Upper lobe of left lung (tissue), 6 donors: ENCODE results near the gene SLC12A6. TPM values are rescaled to one million over a fixed set of nuclear protein-coding genes. Genes with fewer than 3 reads are reported as not detected.
A peak's percentile ranks its signal among the peaks of the same experiment; 100 is the strongest.

Experiments used
- ATAC-seq, 2 donors: fragments of 200-7000 bp; cut with Tn5 transposase; one replicate each; pipeline ENCODE4 v1.9.1; 2022; ENCODE audit warnings: mild to moderate bottlenecking in 2 of 2, moderate library complexity in 2 of 2; ENCODE audit not compliant: low FRiP score in 2 of 2
- DNase-seq, 2 donors: peaks; one replicate each; pipeline ENCODE4 v3.0.0-alpha.2; 2019 to 2020
- H3K27ac ChIP-seq, 4 donors: fragments of 200-600 bp; sonication (generic); one replicate each; pipeline ENCODE4 v1.5.1; 2016 to 2019
- H3K27me3 ChIP-seq, 4 donors: fragments of 200-600 bp; sonication (generic); one replicate each; pipeline ENCODE4 v1.5.1; 2017 to 2019
- H3K36me3 ChIP-seq, 4 donors: fragments of 200-600 bp; sonication (generic); one replicate each; pipeline ENCODE4 v1.5.1; 2016 to 2019
- H3K4me1 ChIP-seq, 4 donors: fragments of 200-600 bp; sonication (generic); one replicate each; pipeline ENCODE4 v1.5.1; 2018 to 2019
- H3K4me3 ChIP-seq, 4 donors: fragments of 200-600 bp; sonication (generic); one replicate each; pipeline ENCODE4 v1.5.1; 2017 to 2019; ENCODE audit warnings: mild to moderate bottlenecking in 2 of 4, moderate library complexity in 1 of 4
- H3K9me3 ChIP-seq, 4 donors: fragments of 200-600 bp; sonication (generic); one replicate each; pipeline ENCODE4 v1.5.1; 2018 to 2019
- CTCF ChIP-seq, 6 experiments: fragments of 450-650 bp in 4 of 6; fragments of 200-600 bp in 2 of 6; sonication (generic) in 2 of 6; IDR thresholded peaks; one replicate each; pipeline ENCODE4 v1.5.1; 2016 to 2019; ENCODE audit warnings: antibody characterized with exemption in 6 of 6
- EP300 ChIP-seq, 4 donors: sonication (generic); formaldehyde crosslinking; IDR thresholded peaks; one replicate each; pipeline ENCODE4 v1.5.1; 2017; ENCODE audit warnings: antibody characterized with exemption in 4 of 4, control low read depth in 2 of 4
- POLR2A ChIP-seq, 4 donors: fragments of 450-650 bp; IDR thresholded peaks; one replicate each; pipeline ENCODE4 v1.5.1; 2016 to 2017; ENCODE audit warnings: antibody characterized with exemption in 4 of 4, mild to moderate bottlenecking in 2 of 4
- POLR2AphosphoS5 ChIP-seq, 2 donors: sonication (generic); formaldehyde crosslinking; IDR thresholded peaks; one replicate each; pipeline ENCODE4 v1.5.1; 2017; ENCODE audit warnings: antibody characterized with exemption in 2 of 2
- WGBS, 2 donors: methylation state at CpG; one replicate each; pipeline ENCODE4 v1.1.5; 2017 to 2018; 5-methylcytosine and 5-hydroxymethylcytosine counted together
- total RNA-seq, 6 donors: library from RNA; depleted of rRNA in 4 of 6; stranded (reverse); fragments of >200 nt in 4 of 6; gene quantifications; one replicate each; pipeline versions ENCODE4 v1.1.0 to v1.2.1, GENCODE V29; 2016 to 2021
- donor health status: DM: no; HTN: no; CAD: no; lungs with moderate emphysema.
- donor health status: DM: no; HTN: yes; CAD: no; lungs with severe emphysema.

Gene SLC12A6
- total RNA-seq, 6 donors from 2014 or later = 35.3 to 68.1 (median 50.4) TPM

GRCh38 chr15:34366271-34367065 is 28.9 kb upstream of the SLC12A6 start:
- Histone ChIP-seq H3K4me1 (peaks cover 15 to 19% (median 16%) of the 10 kb centered on the region in 4 donors), H3K9me3 (no peaks in the 10 kb centered on the region), H3K36me3 (peaks cover 0 to 3% (median under 1%) of the 10 kb centered on the region in 4 donors), H3K27ac (peak overlapping the region; percentile 1 to 99 (median 52)), H3K27me3 (no peaks in the 10 kb centered on the region), H3K4me3 (peak overlapping the region; percentile 85 to 100 (median 92))
- peak; percentile 56 to 64 for ATAC-seq
- WGBS, 2 donors = 1 to 2% methylated on average over 25 to 34 of the region's 37 CpGs
- DNase-seq = peak; percentile 76 to 87
- TF ChIP-seq EP300 (IDR thresholded peaks at IDR 0.05) = no peak
- TF ChIP-seq POLR2AphosphoS5 (IDR thresholded peaks at IDR 0.05) = no peak
- TF ChIP-seq POLR2A (IDR thresholded peaks at IDR 0.05) = no peak
- no peak for TF ChIP-seq CTCF (IDR thresholded peaks at IDR 0.05)

GRCh38 chr15:34365836-34366235 is 28.3 kb upstream of the SLC12A6 start:
- Histone ChIP-seq H3K27me3 (no peaks in the 10 kb centered on the region), H3K4me1 (peaks cover 15 to 19% (median 16%) of the 10 kb centered on the region in 4 donors), H3K27ac (peak overlapping the region in 3 of 4 donors; percentile 42 to 99 (median 63)), H3K9me3 (no peaks in the 10 kb centered on the region), H3K36me3 (peaks cover 0 to 8% (median 3%) of the 10 kb centered on the region in 4 donors), H3K4me3 (peak overlapping the region in 3 of 4 donors; percentile 92 to 100 (median 93))
- ATAC-seq = no peak
- WGBS, 2 donors = 40 to 52% methylated on average over 5 of the region's 5 CpGs
- TF ChIP-seq CTCF (IDR thresholded peaks at IDR 0.05) = no peak
- TF ChIP-seq POLR2A (IDR thresholded peaks at IDR 0.05) = no peak
- TF ChIP-seq EP300 (IDR thresholded peaks at IDR 0.05) = no peak
- TF ChIP-seq POLR2AphosphoS5 (IDR thresholded peaks at IDR 0.05) = no peak
- no peak for DNase-seq

- Histone ChIP-seq H3K27me3 (no peaks in the 10 kb centered on the region), H3K27ac (peak overlapping the region in 2 of 4 donors; percentile 42 to 99), H3K36me3 (peaks cover 0 to 12% (median 6%) of the 10 kb centered on the region in 4 donors), H3K4me1 (peaks cover 15 to 19% (median 16%) of the 10 kb centered on the region in 4 donors), H3K9me3 (no peaks in the 10 kb centered on the region), H3K4me3 (peak overlapping the region in 2 of 4 donors; percentile 93 to 100)
- peak in 1 of 2 donors; percentile 45 for DNase-seq
- no peak for TF ChIP-seq CTCF (IDR thresholded peaks at IDR 0.05)
- WGBS, 2 donors = 82 to 86% methylated on average over 16 of the region's 16 CpGs
- no peak for ATAC-seq
These were observed 27.7 kb upstream of the SLC12A6 start for GRCh38 chr15:34365091-34365825.

- no peak for ATAC-seq
- no peak for DNase-seq
- Histone ChIP-seq H3K4me3 (no peak overlapping the region), H3K9me3 (no peaks in the 10 kb centered on the region), H3K4me1 (peaks cover 15 to 19% (median 16%) of the 10 kb centered on the region in 4 donors), H3K27ac (no peak overlapping the region), H3K36me3 (peaks cover 0 to 23% (median 11%) of the 10 kb centered on the region in 4 donors), H3K27me3 (no peaks in the 10 kb centered on the region)
- WGBS, 2 donors = 94 to 97% methylated on average over 8 of the region's 8 CpGs
- TF ChIP-seq POLR2A (IDR thresholded peaks at IDR 0.05) (no peak), POLR2AphosphoS5 (IDR thresholded peaks at IDR 0.05) (no peak), CTCF (IDR thresholded peaks at IDR 0.05) (no peak), EP300 (IDR thresholded peaks at IDR 0.05) (no peak)
These were observed 26.5 kb upstream of the SLC12A6 start for GRCh38 chr15:34364041-34364440.
